Smooth muscle cell (in vitro differentiated cells): ENCODE results near the gene SYNE2. TPM values are rescaled to one million over a fixed set of nuclear protein-coding genes. Genes with fewer than 3 reads are reported as not detected.

Experiments
- DNase-seq: peaks from one replicate; lab custom pipeline; 2025; ENCODE audit not compliant: unreplicated experiment; lab: John Stamatoyannopoulos, UW
- H2AFZ ChIP-seq: fragments of 200-600 bp; sonication (generic); 2 replicates; pipeline ENCODE4 v1.6.0; 2016; ENCODE audit warnings: antibody characterized with exemption, low read depth, mild to moderate bottlenecking
- H3F3A ChIP-seq: fragments of 200-600 bp; sonication (generic); 2 replicates; pipeline ENCODE4 v1.6.0; 2017; ENCODE audit warnings: antibody characterized with exemption, low read depth
- H3K27ac ChIP-seq: fragments of 200-600 bp; sonication (generic); 2 replicates; pipeline ENCODE4 v1.5.1; 2016; ENCODE audit warnings: low read depth, mild to moderate bottlenecking
- H3K27me3 ChIP-seq: fragments of 200-600 bp; sonication (generic); 2 replicates; pipeline ENCODE4 v1.6.1; 2016; ENCODE audit warnings: low read depth, mild to moderate bottlenecking
- H3K36me3 ChIP-seq: fragments of 200-600 bp; sonication (generic); 2 replicates; pipeline ENCODE4 v1.5.1; 2016; ENCODE audit warnings: low read depth
- H3K4me1 ChIP-seq: fragments of 200-600 bp; sonication (generic); 2 replicates; pipeline ENCODE4 v1.5.1; 2016; ENCODE audit warnings: low read depth
- H3K4me2 ChIP-seq: fragments of 200-600 bp; sonication (generic); 2 replicates; pipeline ENCODE4 v1.6.0; 2016; ENCODE audit warnings: mild to moderate bottlenecking
- H3K4me3 ChIP-seq: fragments of 200-600 bp; sonication (generic); 2 replicates; pipeline ENCODE4 v1.5.1; 2016; ENCODE audit warnings: mild to moderate bottlenecking
- H3K79me2 ChIP-seq: fragments of 200-600 bp; sonication (generic); 2 replicates; pipeline ENCODE4 v1.6.0; 2016; ENCODE audit warnings: low read depth, mild to moderate bottlenecking
- H3K9ac ChIP-seq: fragments of 200-600 bp; sonication (generic); 2 replicates; pipeline ENCODE4 v1.6.0; 2016; ENCODE audit warnings: low read depth
- H3K9me3 ChIP-seq: fragments of 200-600 bp; sonication (generic); replicated peaks from 2 replicates; pipeline ENCODE4 v1.5.1; 2016; ENCODE audit warnings: low read depth
- H4K20me1 ChIP-seq: fragments of 200-600 bp; sonication (generic); 2 replicates; pipeline ENCODE4 v1.6.0; 2016; ENCODE audit warnings: low read depth
- CTCF ChIP-seq: fragments of 200-600 bp; sonication (generic); IDR thresholded peaks from 2 replicates; pipeline ENCODE4 v1.5.1; 2017; ENCODE audit warnings: borderline replicate concordance, mild to moderate bottlenecking, antibody characterized with exemption; ENCODE audit not compliant: insufficient read depth, poor library complexity, severe bottlenecking
- WGBS: methylation state at CpG from one replicate; pipeline ENCODE4 v1.1.7; 2016; ENCODE audit warnings: low lambda C conversion rate; 5-methylcytosine and 5-hydroxymethylcytosine counted together
- polyA plus RNA-seq: library from polyadenylated mRNA; unstranded; fragments of >200 nt; fragmentation: Nextera tagmentation; extraction: Ambion mirVana; gene quantifications from 2 replicates; pipeline ENCODE4 v1.2.1, GENCODE V29; 2016
- total RNA-seq: library from RNA; depleted of rRNA; stranded (reverse); fragments of >200 nt; gene quantifications from 2 replicates; pipeline ENCODE4 v1.2.3, GENCODE V29; 2014

Gene SYNE2
- total and polyA plus RNA-seq, 2 experiments from 2014 or later = 4.8 to 20.9 TPM

GRCh38 chr14:63991833-63992232 is 139.0 kb downstream of the SYNE2 start:
- H3K4me3 ChIP-seq = no peak overlapping the region
- H3F3A ChIP-seq = no peaks in the 10 kb centered on the region
- H3K9me3 ChIP-seq = no peaks in the 10 kb centered on the region
- no peak for DNase-seq
- no peak for TF ChIP-seq CTCF
- WGBS = 98% methylated on average over 7 of the region's 7 CpGs
- no peaks in the 10 kb centered on the region for H4K20me1 ChIP-seq
- no peaks in the 10 kb centered on the region for H3K79me2 ChIP-seq
- no peak overlapping the region for H3K9ac ChIP-seq
- H3K4me1 ChIP-seq = no peaks in the 10 kb centered on the region
- no peaks in the 10 kb centered on the region for H3K27me3 ChIP-seq
- H3K4me2 ChIP-seq = no peak overlapping the region
- no peaks in the 10 kb centered on the region for H3K36me3 ChIP-seq
- H3K27ac ChIP-seq = no peak overlapping the region
- H2AFZ ChIP-seq = no peak overlapping the region

- H3F3A ChIP-seq = no peaks in the 10 kb centered on the region
- no peaks in the 10 kb centered on the region for H3K4me1 ChIP-seq
- H4K20me1 ChIP-seq = no peaks in the 10 kb centered on the region
- H3K4me2 ChIP-seq = no peak overlapping the region
- no peaks in the 10 kb centered on the region for H3K9me3 ChIP-seq
- H2AFZ ChIP-seq = no peak overlapping the region
- H3K27me3 ChIP-seq = no peaks in the 10 kb centered on the region
- no peak overlapping the region for H3K9ac ChIP-seq
- H3K36me3 ChIP-seq = no peaks in the 10 kb centered on the region
- no peak for DNase-seq
- H3K4me3 ChIP-seq = no peak overlapping the region
- WGBS = 76% methylated on average over 6 of the region's 6 CpGs
- H3K27ac ChIP-seq = no peak overlapping the region
- TF ChIP-seq CTCF = no peak
- H3K79me2 ChIP-seq = no peaks in the 10 kb centered on the region
These were observed 140.1 kb downstream of the SYNE2 start for GRCh38 chr14:63992858-63993257.

- Histone ChIP-seq H3K4me2 (no peak overlapping the region), H3K9ac (no peak overlapping the region), H3K9me3 (no peaks in the 10 kb centered on the region), H3K27me3 (no peaks in the 10 kb centered on the region), H4K20me1 (no peaks in the 10 kb centered on the region), H3K79me2 (no peaks in the 10 kb centered on the region), H3K4me1 (no peaks in the 10 kb centered on the region), H2AFZ (no peak overlapping the region), H3K4me3 (no peak overlapping the region), H3F3A (no peaks in the 10 kb centered on the region), H3K27ac (no peak overlapping the region), H3K36me3 (no peaks in the 10 kb centered on the region)
- no peak for TF ChIP-seq CTCF
- 92% methylated on average over 3 of the region's 3 CpGs for WGBS
- no peak for DNase-seq
These were observed 141.2 kb downstream of the SYNE2 start for GRCh38 chr14:63993992-63994391.

- Histone ChIP-seq H4K20me1 (no peaks in the 10 kb centered on the region), H2AFZ (no peak overlapping the region), H3K4me1 (no peaks in the 10 kb centered on the region), H3K9ac (no peak overlapping the region), H3K4me2 (no peak overlapping the region), H3K79me2 (no peaks in the 10 kb centered on the region), H3K36me3 (peaks cover 2% of the 10 kb centered on the region), H3K27me3 (no peaks in the 10 kb centered on the region), H3F3A (no peaks in the 10 kb centered on the region), H3K4me3 (no peak overlapping the region), H3K27ac (no peak overlapping the region), H3K9me3 (no peaks in the 10 kb centered on the region)
- TF ChIP-seq CTCF = no peak
- WGBS = 81% methylated on average over 4 of the region's 4 CpGs
- no peak for DNase-seq
These were observed 142.5 kb downstream of the SYNE2 start for GRCh38 chr14:63995285-63995684.
